ENCODE data around the gene TKT.

TKT gene

DNA sequence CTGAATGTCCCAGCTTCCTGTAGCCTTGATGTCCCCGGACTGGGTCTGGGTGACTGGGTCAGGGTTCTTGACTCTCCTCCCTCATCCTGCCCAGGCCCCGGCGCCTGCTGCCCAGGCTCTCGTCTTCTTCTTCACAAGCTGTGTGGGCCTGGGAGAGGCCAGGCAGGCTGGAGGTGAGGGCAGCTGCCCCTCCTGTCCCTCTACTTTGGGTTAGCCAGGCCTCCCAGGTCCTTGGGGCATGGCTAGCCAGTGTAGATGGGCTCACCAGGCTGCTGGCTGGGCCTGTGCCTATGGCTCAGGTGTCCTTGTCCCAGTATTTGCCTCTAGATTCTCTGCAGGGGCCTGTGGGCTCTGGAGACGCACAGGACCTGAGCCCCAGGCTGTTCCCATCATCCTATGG is 31.8 kb downstream of the TKT start:
- DNase-seq: no peak

DNA sequence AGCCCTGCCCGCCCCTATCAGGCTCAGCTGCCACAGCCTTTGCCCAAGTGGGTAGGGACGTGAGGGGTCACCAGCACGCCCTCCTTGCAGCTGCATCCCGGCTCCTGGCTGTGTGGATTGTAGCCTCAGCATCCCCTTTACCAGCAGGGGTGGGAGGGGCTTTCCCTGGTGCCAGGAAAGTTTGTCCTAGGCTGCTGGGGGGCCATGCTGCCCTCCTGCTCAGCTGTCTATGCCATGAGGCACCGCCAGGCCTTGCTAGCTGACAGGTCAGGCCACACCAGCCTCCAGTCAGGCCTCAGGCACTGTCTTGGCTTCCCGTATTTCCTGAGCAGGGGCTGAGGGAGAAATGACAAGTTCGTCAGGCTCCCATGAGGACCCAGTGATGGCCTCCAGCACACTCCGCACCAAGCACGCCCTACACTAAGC is 32.3 kb downstream of the TKT start:
- no peak for DNase-seq

DNA sequence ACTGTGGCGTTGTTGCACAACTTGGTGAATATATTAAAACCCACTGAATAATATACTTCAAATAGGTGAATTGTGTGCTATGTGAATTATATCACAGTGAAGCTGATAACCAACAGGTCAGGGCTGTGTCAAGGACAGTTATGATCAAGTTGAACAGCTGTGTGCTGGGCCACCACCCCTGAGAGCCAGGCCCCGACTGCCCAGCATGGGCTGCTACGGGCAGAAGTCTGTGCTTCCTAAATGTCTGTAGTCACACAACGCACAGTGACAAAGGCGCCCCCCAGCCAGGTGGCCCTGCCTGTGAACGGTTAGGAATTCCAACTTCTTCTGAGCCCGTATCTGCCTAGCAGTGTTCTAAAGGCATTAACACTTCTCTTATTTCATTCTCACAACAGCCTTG is 32.8 kb downstream of the TKT start:
- no peak for DNase-seq

- DNase-seq: no peak
These were observed 33.5 kb downstream of the TKT start for GRCh38 chr3:53222183-53222901.

GRCh38 chr3:53221827-53222182 is 34.0 kb downstream of the TKT start:
- DNase-seq: no peak

GRCh38 chr3:53221345-53221744 is 34.5 kb downstream of the TKT start:
- no peak for DNase-seq

GRCh38 chr3:53219895-53220483 is 35.8 kb downstream of the TKT start:
- no peak for DNase-seq

GRCh38 chr3:53218131-53218530 is 37.7 kb downstream of the TKT start:
- DNase-seq: no peak

- DNase-seq: no peak
These were observed 38.6 kb downstream of the TKT start for GRCh38 chr3:53217175-53217574.

- DNase-seq: no peak
These were observed 39.1 kb downstream of the TKT start for GRCh38 chr3:53216723-53217122.

DNA sequence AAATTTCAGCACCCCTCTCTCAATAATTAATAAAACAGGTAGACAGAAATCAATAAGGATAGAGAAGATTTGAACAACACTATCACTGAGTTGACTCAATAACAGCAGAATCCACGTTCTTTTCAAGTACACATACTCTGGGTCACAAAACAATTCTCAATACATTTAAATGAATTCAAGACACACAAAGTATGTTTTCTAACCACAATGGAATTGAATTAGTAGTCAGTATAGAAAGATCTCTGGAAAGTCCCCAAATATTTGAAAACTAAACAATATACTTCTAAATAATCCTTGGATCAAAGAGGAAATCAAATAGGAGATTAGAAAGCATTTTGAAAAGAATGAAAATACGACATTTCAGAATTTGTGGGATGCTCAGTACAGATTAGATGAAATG is 40.0 kb downstream of the TKT start:
- no peak for DNase-seq

- DNase-seq: no peak
These were observed 42.5 kb downstream of the TKT start for GRCh38 chr3:53213276-53213675.

DNA sequence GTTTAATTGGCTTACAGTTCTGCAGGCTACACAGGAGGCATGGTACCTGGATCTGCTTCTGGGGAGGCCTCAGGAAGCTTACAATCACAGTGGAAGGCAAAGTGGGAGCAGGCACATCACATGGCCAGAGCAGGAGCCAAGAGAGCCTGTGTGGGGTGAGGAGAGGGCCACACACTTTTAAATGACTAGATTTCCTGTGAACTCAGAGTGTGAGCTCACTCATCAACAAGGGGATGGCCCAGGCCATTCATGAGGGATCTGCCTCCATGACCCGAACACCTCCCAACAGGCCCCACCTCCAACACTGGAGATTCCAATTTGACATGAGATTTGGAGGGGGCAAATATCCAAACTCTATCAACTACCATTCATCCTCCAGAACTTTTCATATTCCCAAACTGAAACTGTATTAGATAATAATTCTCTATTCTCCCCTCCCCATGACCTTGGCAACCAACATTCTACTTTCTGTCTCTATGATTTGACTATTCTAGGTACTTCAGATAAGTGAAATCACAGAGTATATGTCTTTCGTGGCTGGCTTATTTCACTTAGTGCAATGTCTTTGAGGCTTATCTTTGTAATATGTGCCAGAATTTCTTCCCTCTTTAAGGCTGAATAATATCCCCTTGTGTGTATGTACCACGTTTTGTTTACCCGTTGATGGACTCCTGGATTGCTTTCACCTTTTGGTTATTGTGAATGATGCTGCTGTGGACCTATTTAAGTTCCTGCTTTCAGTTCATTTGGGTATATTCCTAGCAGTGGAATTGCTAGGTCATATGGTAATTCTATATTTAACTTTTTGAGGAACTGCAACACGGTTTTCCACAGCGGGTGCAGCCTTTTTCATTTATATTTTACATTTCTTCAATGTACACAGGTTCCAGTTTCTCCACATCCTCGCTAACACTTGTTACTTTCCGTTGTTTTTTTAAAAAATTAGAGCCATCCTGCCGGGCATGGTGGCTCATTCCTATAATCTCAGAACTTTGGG is 43.8 kb downstream of the TKT start:
- no peak for DNase-seq

DNA sequence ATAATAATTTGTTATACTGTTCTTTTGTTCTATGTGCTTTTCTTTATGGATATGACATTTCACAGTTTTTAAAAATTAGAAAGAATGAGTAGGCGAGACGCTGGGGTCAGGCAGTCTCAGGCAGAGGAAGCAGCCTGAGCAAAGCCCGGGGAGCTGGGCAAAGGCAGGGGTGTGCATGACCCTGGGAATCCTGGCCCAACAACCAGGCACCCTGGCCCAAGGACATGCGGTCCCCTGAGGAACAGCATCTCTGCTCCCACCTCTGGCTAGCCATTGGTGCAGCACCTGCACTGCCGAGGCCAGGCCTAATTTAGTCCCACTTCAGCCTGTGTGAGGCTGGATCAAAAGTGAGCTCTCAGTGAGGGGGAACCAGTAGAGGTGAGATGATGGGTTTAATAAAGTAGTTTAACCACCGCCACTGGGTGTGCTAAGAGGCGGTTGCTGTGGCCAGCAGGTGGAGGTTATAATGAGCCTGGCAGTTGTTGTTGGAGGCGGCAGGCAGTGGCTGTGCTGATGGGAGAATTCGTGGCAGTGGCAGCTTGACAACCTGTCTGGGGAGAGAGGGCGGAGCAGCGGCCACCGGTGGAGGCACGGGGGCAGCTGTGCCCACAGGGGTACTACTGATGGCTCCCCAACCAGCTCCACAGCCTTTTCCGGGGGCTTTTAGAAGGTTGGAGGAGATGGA is 53.3 kb downstream of the TKT start:
- no peak for DNase-seq

- no peak for DNase-seq
These were observed 55.0 kb downstream of the TKT start for GRCh38 chr3:53200501-53201498.

DNA sequence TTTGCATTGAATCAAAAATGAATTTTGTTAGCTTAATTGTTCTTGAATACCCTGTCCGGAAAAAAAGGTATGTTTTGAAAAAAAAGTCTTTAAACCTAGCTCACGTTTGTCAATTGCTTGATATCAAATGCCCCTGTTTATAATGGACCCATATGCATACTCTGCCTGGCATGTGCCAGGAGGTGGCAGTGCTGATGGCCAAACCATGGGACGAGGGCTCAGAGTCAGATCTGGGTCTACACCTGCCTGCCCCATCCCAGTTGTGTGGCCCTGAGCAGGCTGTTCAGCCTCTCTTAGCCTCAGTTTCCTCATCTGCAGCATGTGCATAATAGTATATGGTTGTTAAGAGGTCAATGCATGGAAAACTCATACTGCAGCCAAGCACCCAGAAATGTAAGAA is 56.0 kb downstream of the TKT start:
- DNase-seq: no peak

DNA sequence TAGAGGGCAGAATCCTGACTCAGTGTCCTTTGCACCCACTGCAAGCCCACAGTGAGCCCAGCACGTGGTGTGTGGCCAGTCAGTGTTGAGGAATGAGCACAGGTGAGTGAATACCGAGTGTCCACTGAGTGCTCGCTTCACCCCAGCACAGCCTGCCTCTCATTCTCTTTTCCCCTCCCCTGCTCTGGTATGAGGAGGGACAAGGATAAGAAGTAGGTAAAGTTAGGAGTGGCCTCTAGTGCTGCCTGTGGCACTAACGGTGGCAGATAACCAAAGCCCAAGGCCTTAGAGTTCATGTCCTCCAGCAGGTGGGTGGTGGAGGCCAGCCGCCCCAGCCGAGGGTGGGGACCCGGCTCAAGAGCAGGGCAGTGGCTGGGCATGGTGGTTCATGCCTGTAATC is 56.8 kb downstream of the TKT start:
- DNase-seq: no peak

GRCh38 chr3:53198256-53198977 is 57.4 kb downstream of the TKT start:
- DNase-seq: no peak

DNA sequence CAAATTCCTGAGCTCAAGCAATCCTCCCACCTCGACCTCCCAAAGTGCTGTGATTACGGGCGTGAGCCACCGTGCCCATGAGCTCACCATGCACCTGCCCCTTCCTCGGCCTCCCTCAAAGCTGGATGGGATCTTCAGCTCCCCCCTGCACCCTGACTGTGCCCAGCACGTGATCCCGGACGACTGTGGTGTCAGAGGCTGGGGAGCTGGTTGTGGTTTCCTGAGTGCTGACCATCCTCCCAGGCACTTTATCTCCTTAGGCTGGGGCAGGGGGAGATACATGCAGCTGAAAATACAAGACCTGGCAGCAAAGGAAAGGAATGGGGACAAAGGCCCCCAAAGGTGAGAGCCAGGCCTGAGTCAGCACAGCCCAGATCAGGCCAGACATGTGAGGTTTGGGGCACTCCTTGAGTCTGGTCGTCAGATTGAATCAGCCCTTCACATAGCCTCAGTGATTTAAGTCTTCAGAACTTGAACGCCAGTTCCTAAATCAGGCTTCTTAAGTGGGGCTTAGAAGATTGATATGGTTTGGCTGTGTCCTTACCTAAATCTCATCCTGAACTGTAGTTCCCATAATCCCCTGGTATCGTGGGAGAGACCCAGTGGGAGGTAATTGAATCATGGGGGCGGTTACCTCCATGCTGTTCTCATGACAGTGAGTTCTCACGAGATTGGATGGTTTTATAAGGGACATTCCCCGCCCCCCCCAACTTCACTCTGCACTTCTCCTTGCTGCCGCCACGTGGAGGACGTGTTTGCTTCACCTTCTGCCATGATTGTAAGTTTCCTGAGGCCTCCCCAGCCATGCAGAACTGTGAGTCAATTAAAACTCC is 59.0 kb downstream of the TKT start:
- no peak for DNase-seq

Measured in NCI-H446 treated with DMSO at 0.1 percent for 48 hours (cell line).